Skeletal muscle satellite cell (primary cell): ENCODE results near the gene POLR3G. TPM values are rescaled to one million over a fixed set of nuclear protein-coding genes. Genes with fewer than 3 reads are reported as not detected.
A peak's percentile ranks its signal among the peaks of the same experiment; 100 is the strongest.

Experiments used
- H3K27me3 ChIP-seq: 2 replicates; pipeline ENCODE4 v1.7.0; 2013; ENCODE audit warnings: low read length; ENCODE audit not compliant: control insufficient read depth, insufficient read depth
- H3K36me3 ChIP-seq: 2 replicates; pipeline ENCODE4 v1.7.0; 2013; ENCODE audit warnings: mild to moderate bottlenecking, control low read depth, low read length; ENCODE audit not compliant: insufficient read depth
- H3K4me1 ChIP-seq: 2 replicates; pipeline ENCODE4 v1.7.0; 2013; ENCODE audit warnings: low read length; ENCODE audit not compliant: control insufficient read depth, insufficient read depth
- H3K4me2 ChIP-seq: 2 replicates; pipeline ENCODE4 v1.7.0; 2013; ENCODE audit warnings: mild to moderate bottlenecking, low read length
- H3K4me3 ChIP-seq: 2 replicates; pipeline ENCODE4 v1.7.0; 2013; ENCODE audit warnings: low read length
- H3K9ac ChIP-seq: 2 replicates; pipeline ENCODE4 v1.7.0; 2013; ENCODE audit warnings: mild to moderate bottlenecking, low read depth, low read length, moderate library complexity
- H3K9me3 ChIP-seq: replicated peaks from 2 replicates; pipeline ENCODE4 v1.7.0; 2013; ENCODE audit warnings: mild to moderate bottlenecking, control low read depth, low read length
- total RNA-seq: library from RNA; depleted of rRNA; stranded (reverse); fragments of >200 nt; gene quantifications from 2 replicates; pipeline ENCODE4 v1.2.3, GENCODE V29; 2012; rRNA removed

POLR3G gene
- total RNA-seq, result 19.7 and 26.1 TPM in 2 replicates

GRCh38 chr5:90474235-90475107, at the start of gene POLR3G, which contains the start of gene MBLAC2:
Gene POLR3G, plus strand, starts transcription at chr5:90474864. Its CDS starts 10,704 bp downstream, at chr5:90485568.
Gene MBLAC2, minus strand, starts transcription at chr5:90474771. Its CDS starts 479 bp downstream, at chr5:90474292.
- Histone ChIP-seq H3K36me3 (no peaks in the 10 kb centered on the region), H3K9me3 (no peaks in the 10 kb centered on the region), H3K4me2 (peak within 1 kb of the TSS; percentile 98), H3K4me3 (peak within 1 kb of the TSS; percentile 81), H3K9ac (peak within 1 kb of the TSS; percentile 81), H3K27me3 (no peaks in the 10 kb centered on the region), H3K4me1 (peaks cover 15% of the 10 kb centered on the region)

GRCh38 chr5:90434116-90434714, 40.4 kb upstream of the POLR3G start:
- Histone ChIP-seq H3K4me1 (no peaks in the 10 kb centered on the region), H3K36me3 (no peaks in the 10 kb centered on the region), H3K27me3 (peaks cover 8% of the 10 kb centered on the region), H3K9ac (no peak overlapping the region), H3K9me3 (no peaks in the 10 kb centered on the region), H3K4me3 (no peak overlapping the region), H3K4me2 (no peak overlapping the region)

GRCh38 chr5:90437663-90438062, 37.0 kb upstream of the POLR3G start:
- Histone ChIP-seq H3K4me1 (peaks cover 6% of the 10 kb centered on the region), H3K36me3 (no peaks in the 10 kb centered on the region), H3K4me3 (no peak overlapping the region), H3K4me2 (no peak overlapping the region), H3K9ac (no peak overlapping the region), H3K27me3 (peaks cover 8% of the 10 kb centered on the region), H3K9me3 (no peaks in the 10 kb centered on the region)

- no peak overlapping the region for H3K4me2 ChIP-seq
- peaks cover 6% of the 10 kb centered on the region for H3K4me1 ChIP-seq
- no peaks in the 10 kb centered on the region for H3K36me3 ChIP-seq
- H3K27me3 ChIP-seq, result peaks cover 8% of the 10 kb centered on the region
- no peak overlapping the region for H3K9ac ChIP-seq
- no peaks in the 10 kb centered on the region for H3K9me3 ChIP-seq
- H3K4me3 ChIP-seq, result no peak overlapping the region
These were observed 36.6 kb upstream of the POLR3G start for GRCh38 chr5:90438100-90438499.

GRCh38 chr5:90440644-90441043, 34.0 kb upstream of the POLR3G start:
- Histone ChIP-seq H3K4me1 (peaks cover 6% of the 10 kb centered on the region), H3K9me3 (no peaks in the 10 kb centered on the region), H3K27me3 (peaks cover 8% of the 10 kb centered on the region), H3K4me3 (no peak overlapping the region), H3K4me2 (peak overlapping the region; percentile 76), H3K9ac (no peak overlapping the region), H3K36me3 (no peaks in the 10 kb centered on the region)

- Histone ChIP-seq H3K9ac (no peak overlapping the region), H3K4me2 (no peak overlapping the region), H3K27me3 (no peaks in the 10 kb centered on the region), H3K4me1 (no peaks in the 10 kb centered on the region), H3K36me3 (no peaks in the 10 kb centered on the region), H3K9me3 (no peaks in the 10 kb centered on the region), H3K4me3 (no peak overlapping the region)
These were observed 27.7 kb upstream of the POLR3G start for GRCh38 chr5:90446961-90447360.

- Histone ChIP-seq H3K9me3 (no peaks in the 10 kb centered on the region), H3K36me3 (no peaks in the 10 kb centered on the region), H3K9ac (no peak overlapping the region), H3K27me3 (no peaks in the 10 kb centered on the region), H3K4me2 (no peak overlapping the region), H3K4me3 (no peak overlapping the region), H3K4me1 (no peaks in the 10 kb centered on the region)
These were observed 13.4 kb upstream of the POLR3G start for GRCh38 chr5:90461288-90461687.

GRCh38 chr5:90472783-90473395, 1.8 kb upstream of the POLR3G start:
- Histone ChIP-seq H3K4me3 (peak overlapping the region; percentile 81), H3K36me3 (no peaks in the 10 kb centered on the region), H3K27me3 (no peaks in the 10 kb centered on the region), H3K9ac (peak overlapping the region; percentile 81), H3K4me1 (peaks cover 13% of the 10 kb centered on the region), H3K9me3 (no peaks in the 10 kb centered on the region), H3K4me2 (peak overlapping the region; percentile 98)

- Histone ChIP-seq H3K4me2 (peak overlapping the region; percentile 98), H3K36me3 (no peaks in the 10 kb centered on the region), H3K9me3 (no peaks in the 10 kb centered on the region), H3K4me3 (peak overlapping the region; percentile 81), H3K27me3 (no peaks in the 10 kb centered on the region), H3K4me1 (peaks cover 13% of the 10 kb centered on the region), H3K9ac (peak overlapping the region; percentile 81)
These were observed 1.0 kb upstream of the POLR3G start for GRCh38 chr5:90473396-90474234.

- H3K9me3 ChIP-seq, result no peaks in the 10 kb centered on the region
These were observed 844 bp downstream of the POLR3G start for GRCh38 chr5:90475436-90475980.

More at GRCh38 chr5:90475436-90475980, 844 bp downstream of the POLR3G start:
- H3K27me3 ChIP-seq, result no peaks in the 10 kb centered on the region
- peak overlapping the region; percentile 98 for H3K4me2 ChIP-seq
- peaks cover 17% of the 10 kb centered on the region for H3K4me1 ChIP-seq
- no peak overlapping the region for H3K9ac ChIP-seq
- H3K4me3 ChIP-seq, result peak overlapping the region; percentile 81
- no peaks in the 10 kb centered on the region for H3K36me3 ChIP-seq
